GM19238 (cell line): ENCODE measurements around the gene ZNF385B.

Source experiments
- DNase-seq: peaks from one replicate; pipeline ENCODE4 v3.0.0; 2011; ENCODE audit warnings: low spot score; ENCODE audit not compliant: insufficient read length

ZNF385B gene

GRCh38 chr2:179856205-179856604, 5.2 kb downstream of the ZNF385B start:
- no peak for DNase-seq

GRCh38 chr2:179855673-179856072, 5.7 kb downstream of the ZNF385B start:
- no peak for DNase-seq

- DNase-seq, result no peak
These were observed 6.5 kb downstream of the ZNF385B start for GRCh38 chr2:179854891-179855290.

- no peak for DNase-seq
These were observed 8.3 kb downstream of the ZNF385B start for GRCh38 chr2:179853108-179853507.

GRCh38 chr2:179850188-179850587, 11.2 kb downstream of the ZNF385B start:
- DNase-seq, result no peak

GRCh38 chr2:179849719-179850118, 11.7 kb downstream of the ZNF385B start:
- no peak for DNase-seq

- no peak for DNase-seq
These were observed 17.9 kb downstream of the ZNF385B start for GRCh38 chr2:179843541-179843940.

GRCh38 chr2:179842498-179843153, 18.8 kb downstream of the ZNF385B start:
- DNase-seq, result no peak

- no peak for DNase-seq
These were observed 20.6 kb downstream of the ZNF385B start for GRCh38 chr2:179840840-179841239.

- no peak for DNase-seq
These were observed 24.0 kb downstream of the ZNF385B start for GRCh38 chr2:179837408-179837807.

GRCh38 chr2:179830043-179830787, 31.2 kb downstream of the ZNF385B start:
- no peak for DNase-seq

- DNase-seq, result no peak
These were observed 35.1 kb downstream of the ZNF385B start for GRCh38 chr2:179826297-179826696.

GRCh38 chr2:179825494-179825893, 35.9 kb downstream of the ZNF385B start:
- no peak for DNase-seq

- DNase-seq, result no peak
These were observed 36.5 kb downstream of the ZNF385B start for GRCh38 chr2:179824961-179825360.

- DNase-seq, result no peak
These were observed 38.9 kb downstream of the ZNF385B start for GRCh38 chr2:179822540-179822939.

- no peak for DNase-seq
These were observed 42.9 kb downstream of the ZNF385B start for GRCh38 chr2:179818546-179818945.

- DNase-seq, result no peak
These were observed 44.1 kb downstream of the ZNF385B start for GRCh38 chr2:179817181-179817841.

GRCh38 chr2:179814050-179814449, 47.4 kb downstream of the ZNF385B start:
- no peak for DNase-seq

- no peak for DNase-seq
These were observed 48.9 kb downstream of the ZNF385B start for GRCh38 chr2:179812501-179812900.

- no peak for DNase-seq
These were observed 50.4 kb downstream of the ZNF385B start for GRCh38 chr2:179811042-179811441.

- DNase-seq, result no peak
These were observed 51.8 kb downstream of the ZNF385B start for GRCh38 chr2:179809606-179810005.

- DNase-seq, result no peak
These were observed 56.4 kb downstream of the ZNF385B start for GRCh38 chr2:179805001-179805400.
